ENCODE measurements around the gene PEX14. TPM values are rescaled to one million over a fixed set of nuclear protein-coding genes. Genes with fewer than 3 reads are reported as not detected.

Gene PEX14
- total and polyA plus RNA-seq, 10 of the 15 experiments (the other 5 are each of a cell fraction or from before 2014, with no cell fraction given): 1.4 to 23.2 (median 12.0) TPM

DNA sequence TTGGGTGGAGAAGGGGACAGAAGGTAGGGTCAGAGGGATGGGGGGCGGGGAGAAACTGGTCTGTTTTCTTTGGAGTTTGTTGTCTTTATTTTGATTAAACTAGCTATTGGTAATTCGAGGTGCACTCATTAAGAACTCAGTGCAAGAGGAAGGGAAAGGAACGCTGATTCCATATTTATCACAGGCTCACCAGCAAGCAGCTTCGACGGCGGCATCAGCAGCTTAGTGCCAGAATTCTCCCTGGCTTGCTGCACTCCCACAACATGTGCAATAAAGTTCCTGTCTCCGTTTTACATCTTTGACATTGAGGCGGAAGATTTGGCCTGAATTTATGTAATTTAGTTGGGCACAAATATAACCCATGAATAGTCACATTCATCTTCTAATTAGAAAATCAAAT is 57.6 kb downstream of the PEX14 start (continued):
- TF ChIP-seq, protein P1, sequence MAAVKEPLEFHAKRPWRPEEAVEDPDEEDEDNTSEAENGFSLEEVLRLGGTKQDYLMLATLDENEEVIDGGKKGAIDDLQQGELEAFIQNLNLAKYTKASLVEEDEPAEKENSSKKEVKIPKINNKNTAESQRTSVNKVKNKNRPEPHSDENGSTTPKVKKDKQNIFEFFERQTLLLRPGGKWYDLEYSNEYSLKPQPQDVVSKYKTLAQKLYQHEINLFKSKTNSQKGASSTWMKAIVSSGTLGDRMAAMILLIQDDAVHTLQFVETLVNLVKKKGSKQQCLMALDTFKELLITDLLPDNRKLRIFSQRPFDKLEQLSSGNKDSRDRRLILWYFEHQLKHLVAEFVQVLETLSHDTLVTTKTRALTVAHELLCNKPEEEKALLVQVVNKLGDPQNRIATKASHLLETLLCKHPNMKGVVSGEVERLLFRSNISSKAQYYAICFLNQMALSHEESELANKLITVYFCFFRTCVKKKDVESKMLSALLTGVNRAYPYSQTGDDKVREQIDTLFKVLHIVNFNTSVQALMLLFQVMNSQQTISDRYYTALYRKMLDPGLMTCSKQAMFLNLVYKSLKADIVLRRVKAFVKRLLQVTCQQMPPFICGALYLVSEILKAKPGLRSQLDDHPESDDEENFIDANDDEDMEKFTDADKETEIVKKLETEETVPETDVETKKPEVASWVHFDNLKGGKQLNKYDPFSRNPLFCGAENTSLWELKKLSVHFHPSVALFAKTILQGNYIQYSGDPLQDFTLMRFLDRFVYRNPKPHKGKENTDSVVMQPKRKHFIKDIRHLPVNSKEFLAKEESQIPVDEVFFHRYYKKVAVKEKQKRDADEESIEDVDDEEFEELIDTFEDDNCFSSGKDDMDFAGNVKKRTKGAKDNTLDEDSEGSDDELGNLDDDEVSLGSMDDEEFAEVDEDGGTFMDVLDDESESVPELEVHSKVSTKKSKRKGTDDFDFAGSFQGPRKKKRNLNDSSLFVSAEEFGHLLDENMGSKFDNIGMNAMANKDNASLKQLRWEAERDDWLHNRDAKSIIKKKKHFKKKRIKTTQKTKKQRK (IDR thresholded peaks at IDR 0.05; ENCODE audit: low read depth, low read length): no peak
- TF ChIP-seq EP300 (IDR thresholded peaks at IDR 0.05; ENCODE audit: borderline replicate concordance in 1 of 2, control insufficient read depth in 1 of 2, low read depth in 2 of 2, low read length in 2 of 2) (no peak), GATAD2B (conservative IDR thresholded peaks at IDR 0.05; ENCODE audit: low read depth) (no peak), SIX5 (IDR thresholded peaks at IDR 0.05; ENCODE audit: low read depth, low read length, severe bottlenecking) (no peak)

DNA sequence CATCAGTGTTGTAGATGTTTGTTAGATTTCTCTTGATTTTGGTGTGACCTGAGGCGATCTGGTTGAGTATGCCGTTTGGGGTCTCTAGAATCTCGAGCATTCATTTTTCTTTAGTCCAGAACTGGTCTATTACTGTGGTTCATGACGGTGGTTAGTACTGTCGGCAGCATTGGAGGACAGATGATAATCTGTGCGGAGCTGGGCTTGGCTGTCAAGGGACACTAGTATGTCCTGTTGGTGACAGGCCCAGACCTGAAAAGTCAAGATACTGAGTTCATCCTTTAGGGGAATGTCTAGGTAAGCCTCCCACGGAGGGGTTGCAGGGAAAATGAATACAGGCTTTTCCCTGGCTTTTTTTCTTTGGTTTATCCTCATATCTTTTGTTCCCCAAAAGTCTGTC is 59.8 kb downstream of the PEX14 start:
- CTCF ChIA-PET: no interaction called here
- BruUV-seq (replicated peaks): no TSS peak
- 81% methylated on average over 7 of the region's 7 CpGs for WGBS (ENCODE audit: insufficient coverage, insufficient replicate concordance, low lambda C conversion rate, missing lambda C conversion rate)
- no peak for TF ChIP-seq HDGF (IDR thresholded peaks at IDR 0.05)
- TF ChIP-seq SPI1 (IDR thresholded peaks at IDR 0.05; ENCODE audit: borderline replicate concordance, insufficient read depth, low read depth, low read length): no peak
- TF ChIP-seq, protein P2, sequence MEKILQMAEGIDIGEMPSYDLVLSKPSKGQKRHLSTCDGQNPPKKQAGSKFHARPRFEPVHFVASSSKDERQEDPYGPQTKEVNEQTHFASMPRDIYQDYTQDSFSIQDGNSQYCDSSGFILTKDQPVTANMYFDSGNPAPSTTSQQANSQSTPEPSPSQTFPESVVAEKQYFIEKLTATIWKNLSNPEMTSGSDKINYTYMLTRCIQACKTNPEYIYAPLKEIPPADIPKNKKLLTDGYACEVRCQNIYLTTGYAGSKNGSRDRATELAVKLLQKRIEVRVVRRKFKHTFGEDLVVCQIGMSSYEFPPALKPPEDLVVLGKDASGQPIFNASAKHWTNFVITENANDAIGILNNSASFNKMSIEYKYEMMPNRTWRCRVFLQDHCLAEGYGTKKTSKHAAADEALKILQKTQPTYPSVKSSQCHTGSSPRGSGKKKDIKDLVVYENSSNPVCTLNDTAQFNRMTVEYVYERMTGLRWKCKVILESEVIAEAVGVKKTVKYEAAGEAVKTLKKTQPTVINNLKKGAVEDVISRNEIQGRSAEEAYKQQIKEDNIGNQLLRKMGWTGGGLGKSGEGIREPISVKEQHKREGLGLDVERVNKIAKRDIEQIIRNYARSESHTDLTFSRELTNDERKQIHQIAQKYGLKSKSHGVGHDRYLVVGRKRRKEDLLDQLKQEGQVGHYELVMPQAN (conservative IDR thresholded peaks at IDR 0.05): no peak
- TF ChIP-seq IRF4 (IDR thresholded peaks at IDR 0.05; ENCODE audit: low read depth, low read length): no peak
- TF ChIP-seq, protein P1 (IDR thresholded peaks at IDR 0.05; ENCODE audit: low read depth, low read length): no peak
- TF ChIP-seq, protein P3, sequence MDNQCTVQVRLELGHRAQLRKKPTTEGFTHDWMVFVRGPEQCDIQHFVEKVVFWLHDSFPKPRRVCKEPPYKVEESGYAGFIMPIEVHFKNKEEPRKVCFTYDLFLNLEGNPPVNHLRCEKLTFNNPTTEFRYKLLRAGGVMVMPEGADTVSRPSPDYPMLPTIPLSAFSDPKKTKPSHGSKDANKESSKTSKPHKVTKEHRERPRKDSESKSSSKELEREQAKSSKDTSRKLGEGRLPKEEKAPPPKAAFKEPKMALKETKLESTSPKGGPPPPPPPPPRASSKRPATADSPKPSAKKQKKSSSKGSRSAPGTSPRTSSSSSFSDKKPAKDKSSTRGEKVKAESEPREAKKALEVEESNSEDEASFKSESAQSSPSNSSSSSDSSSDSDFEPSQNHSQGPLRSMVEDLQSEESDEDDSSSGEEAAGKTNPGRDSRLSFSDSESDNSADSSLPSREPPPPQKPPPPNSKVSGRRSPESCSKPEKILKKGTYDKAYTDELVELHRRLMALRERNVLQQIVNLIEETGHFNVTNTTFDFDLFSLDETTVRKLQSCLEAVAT (IDR thresholded peaks at IDR 0.05): no peak
- TF ChIP-seq PAX5 (IDR thresholded peaks at IDR 0.05; ENCODE audit: borderline replicate concordance, low read depth, low read length): no peak
- TF ChIP-seq MYC (IDR thresholded peaks at IDR 0.05; ENCODE audit: insufficient read depth, insufficient read length, insufficient replicate concordance, low read length, severe bottlenecking): no peak
- no peak for TF ChIP-seq DPF2 (IDR thresholded peaks at IDR 0.05)

More for the DNA sequence above, 59.8 kb downstream of the PEX14 start:
- Histone ChIP-seq H3K4me2 (ENCODE audit: control insufficient read depth, insufficient read depth) (no peak overlapping the region), H2AFZ (ENCODE audit: control insufficient read depth, low read depth, low read length) (no peak overlapping the region), H3K9me3 (replicated peaks; ENCODE audit: control insufficient read depth, insufficient read depth, low read length) (no peaks in the 10 kb centered on the region), H3K4me3 (no peak overlapping the region), H3K36me3 (ENCODE audit: control insufficient read depth in 2 of 2, insufficient read depth in 2 of 2, low read length in 1 of 2) (peaks cover 5 to 12% of the 10 kb centered on the region in 2 experiments; a peak in 3 of 4 replicates), H3K9ac (ENCODE audit: control insufficient read depth, insufficient read depth, low read length) (no peak overlapping the region), H3K27me3 (replicated peaks in 1 of 2; ENCODE audit: control insufficient read depth in 2 of 2, insufficient read depth in 2 of 2, low read length in 1 of 2) (no peaks in the 10 kb centered on the region), H4K20me1 (ENCODE audit: control insufficient read depth, insufficient read depth) (no peaks in the 10 kb centered on the region), H3K27ac (ENCODE audit: control insufficient read depth, insufficient read depth) (no peak overlapping the region), H3K79me2 (ENCODE audit: control insufficient read depth, insufficient read depth, low read length) (no peaks in the 10 kb centered on the region; the same call in none of the 2 replicates), H3K4me1 (ENCODE audit: control insufficient read depth, insufficient read depth, low read length) (no peaks in the 10 kb centered on the region; the same call in 1 of the 2 replicates)
- in situ Hi-C loops (cut with MboI): no loop called here
- no peak for ATAC-seq
- no peak for FAIRE-seq
- intact Hi-C loops (cut with micrococcal nuclease; ENCODE audit: unreplicated experiment): no loop called here
- SMC1A ChIA-PET (ENCODE audit: uncharacterized antibody, unreplicated experiment): interaction anchor here (0.9 kb wide), 1 partner anchor 10 kb away, joined by 3 read pairs; no protein-coding TSS in a partner anchor
- DNase-seq (ENCODE audit: low read depth, low spot score): no peak
- RAD21 ChIA-PET (ENCODE audit: unreplicated experiment): no interaction called here
- POLR2A ChIA-PET: no interaction called here
